HG03064 (cell line): ENCODE data around the gene C2orf80.
"Not testable (repeated sequence)": the region's sequence is repeated elsewhere in the genome, so short reads cannot be mapped to it uniquely, and the experiment has no call there.

Experiments used
- ATAC-seq: cut with Tn5 transposase; IDR thresholded peaks from one replicate; pipeline ENCODE4 v1.9.1; 2021; ENCODE audit warnings: low read depth; ENCODE audit not compliant: unreplicated experiment

Gene C2orf80

GRCh38 chr2:208182835-208183234 lies 7.0 kb downstream of the C2orf80 start:
- no peak for ATAC-seq

DNA sequence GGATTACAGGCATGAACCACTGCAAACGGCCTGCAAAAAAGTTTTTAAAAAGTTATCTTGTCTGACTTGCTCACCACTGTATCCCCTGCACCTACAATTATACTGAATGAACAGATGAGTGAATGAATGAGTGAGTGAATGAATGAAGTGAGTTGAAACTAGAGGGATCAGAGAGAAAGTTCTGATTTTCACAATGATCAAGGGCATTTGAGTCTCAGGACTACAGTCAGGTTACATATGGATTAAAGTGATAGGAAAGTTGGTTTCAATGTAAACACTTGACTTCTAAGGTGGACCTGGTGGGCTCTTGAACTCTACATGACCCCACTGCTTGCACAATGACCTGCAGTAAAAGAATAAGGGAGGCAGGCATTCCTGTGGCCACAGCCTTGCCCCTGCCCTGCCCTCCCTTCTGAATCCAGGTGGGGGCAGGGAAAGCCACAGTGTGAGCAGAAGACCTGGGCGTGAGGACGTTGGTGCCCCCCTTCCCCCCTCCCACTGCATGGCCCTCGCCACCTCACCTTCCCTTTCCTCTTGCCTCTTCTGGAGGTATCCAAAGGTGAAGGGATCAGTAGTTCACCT lies 10.7 kb downstream of the C2orf80 start:
- ATAC-seq: no peak

- ATAC-seq: no peak
Measured at GRCh38 chr2:208175840-208176153, 14.0 kb downstream of the C2orf80 start.

GRCh38 chr2:208175069-208175839 lies 14.6 kb downstream of the C2orf80 start:
- peak; percentile 97 for ATAC-seq

DNA sequence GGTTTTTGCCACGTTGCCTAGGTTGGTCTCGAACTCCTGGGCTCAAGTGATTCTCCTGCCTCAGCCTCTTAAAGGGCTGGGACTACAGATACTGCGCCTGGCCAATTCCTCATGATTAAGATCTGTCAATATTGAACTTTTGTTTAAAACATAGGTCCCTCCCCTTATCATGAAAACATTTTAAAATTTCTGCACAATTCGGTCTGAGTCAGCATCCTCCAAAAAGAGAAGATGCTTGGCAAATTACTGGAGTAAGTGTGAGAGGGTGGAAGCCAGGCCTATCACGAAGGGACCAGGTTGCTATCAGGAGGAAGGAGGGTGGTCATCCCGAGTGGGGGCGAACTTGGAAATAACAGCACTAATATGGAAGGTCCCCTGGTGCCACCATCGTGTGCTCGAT lies 15.7 kb downstream of the C2orf80 start:
- no peak for ATAC-seq

DNA sequence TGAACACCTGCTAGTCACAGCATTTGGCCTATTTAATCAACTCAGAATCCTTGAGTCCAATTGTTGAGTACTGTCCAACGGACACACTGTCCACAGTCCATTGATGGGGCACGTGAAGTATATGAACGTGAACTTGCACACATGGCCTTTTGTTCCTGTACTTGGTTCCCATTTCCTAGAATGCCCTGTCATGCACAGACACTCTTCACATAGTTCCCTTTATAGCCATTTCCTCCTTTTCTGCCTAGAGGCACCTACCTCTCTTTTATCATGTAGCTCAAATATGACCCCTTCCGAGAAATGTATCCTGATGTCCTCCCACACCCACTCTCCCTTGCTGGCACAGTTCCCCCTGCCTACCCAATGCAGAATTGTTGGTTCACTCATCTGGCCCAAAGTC lies 17.7 kb downstream of the C2orf80 start:
- ATAC-seq: no peak

DNA sequence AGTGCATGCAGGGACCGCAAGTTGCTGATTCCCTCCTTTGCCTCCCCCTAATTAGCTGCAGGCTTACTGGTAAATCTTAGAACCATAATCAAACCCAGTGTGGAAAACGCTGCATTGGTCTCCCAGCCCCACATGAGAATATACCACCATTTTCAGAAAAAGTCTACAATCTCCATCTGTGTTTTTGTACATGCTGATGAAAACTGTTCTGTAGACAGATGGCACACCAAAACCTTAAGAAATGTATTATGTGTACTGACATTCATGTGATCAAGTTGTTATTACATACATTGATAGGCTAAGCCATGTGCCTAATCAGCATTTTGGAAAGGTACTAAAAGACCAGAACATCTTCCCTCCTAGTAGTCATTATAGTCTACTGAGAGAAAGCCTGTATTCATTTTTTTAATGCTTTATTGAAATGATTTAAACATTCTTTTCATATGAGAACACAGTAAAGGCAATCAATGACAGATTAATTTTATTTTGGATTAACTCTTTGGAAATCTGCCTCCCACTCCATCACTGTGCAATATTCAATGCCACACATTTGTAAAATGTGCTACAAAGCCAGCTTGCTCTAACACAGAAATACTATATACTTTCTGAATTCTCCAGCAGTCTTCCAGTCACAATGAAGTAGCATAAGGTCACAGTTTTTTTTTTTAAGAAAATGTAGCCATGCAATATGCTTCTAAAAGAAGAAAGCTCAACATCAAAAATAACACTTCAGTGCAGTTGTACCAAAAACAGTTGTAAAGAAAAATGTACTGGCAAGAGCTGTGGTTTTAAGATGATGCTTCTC lies 24.7 kb downstream of the C2orf80 start:
- ATAC-seq: no peak

- no peak for ATAC-seq
Measured at GRCh38 chr2:208163489-208163888, 26.3 kb downstream of the C2orf80 start, which contains the start of gene CRYGA. Gene CRYGA, minus strand, starts transcription at chr2:208163589. Its CDS starts 33 bp downstream, at chr2:208163556.

DNA sequence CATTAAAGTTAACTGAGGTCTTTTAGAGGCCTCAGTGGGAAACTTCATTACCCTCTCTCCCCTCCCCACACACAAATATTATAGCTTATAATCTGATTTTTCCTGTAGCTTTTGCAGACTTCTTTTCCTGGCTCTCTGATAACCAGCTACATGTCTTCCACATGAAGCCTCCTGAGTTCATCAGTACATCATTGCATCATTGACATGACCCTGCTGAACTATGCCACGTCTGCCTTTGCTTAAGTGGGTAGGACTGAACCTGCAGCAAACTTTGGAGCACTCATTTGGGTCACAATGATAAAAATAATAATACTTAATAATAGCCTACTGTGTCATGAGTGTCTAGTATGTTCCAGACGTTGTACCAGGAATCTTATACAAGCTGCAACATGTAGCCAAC lies 33.4 kb downstream of the C2orf80 start:
- no peak for ATAC-seq

DNA sequence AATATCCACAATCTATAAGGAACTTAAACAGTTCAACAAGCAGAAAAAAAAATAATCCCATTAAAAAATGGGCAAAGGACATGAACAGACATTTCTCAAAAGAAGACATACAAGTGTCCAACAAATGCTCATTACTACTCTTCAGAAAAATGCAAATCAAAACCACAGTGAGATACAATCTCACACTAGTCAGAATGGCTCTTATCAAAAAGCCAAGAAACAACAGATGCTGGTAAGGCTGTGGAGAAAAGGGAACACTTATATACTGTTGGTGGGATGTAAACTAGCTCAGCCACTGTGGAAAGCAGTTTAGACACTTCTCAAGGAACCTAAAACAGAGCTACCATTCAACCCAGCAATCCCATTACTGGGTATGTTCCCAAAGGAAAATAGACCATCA lies 36.7 kb downstream of the C2orf80 start:
- ATAC-seq: no peak

- ATAC-seq: no peak
Measured at GRCh38 chr2:208150956-208151355, 38.9 kb downstream of the C2orf80 start.

- ATAC-seq: no peak
Measured at GRCh38 chr2:208150094-208150493, 39.7 kb downstream of the C2orf80 start.

DNA sequence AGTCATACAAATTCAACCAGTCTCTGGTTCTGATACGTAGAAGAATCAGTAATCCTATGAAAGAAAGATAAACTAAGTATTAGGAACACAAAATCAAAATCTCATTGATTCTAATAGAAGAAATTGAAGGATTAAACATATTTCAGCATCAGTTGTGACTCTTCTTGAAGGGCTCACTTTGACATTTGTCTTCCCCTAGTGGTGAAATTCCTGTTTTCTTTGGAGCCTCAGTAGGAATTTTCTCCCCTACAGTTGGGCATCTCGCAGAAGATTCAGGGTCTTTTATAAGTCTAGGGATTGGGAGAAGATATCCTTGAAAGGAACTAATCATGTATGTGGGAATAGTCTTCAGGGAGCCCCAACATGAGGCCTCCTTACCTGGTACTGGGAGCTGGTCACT lies 41.0 kb downstream of the C2orf80 start:
- no peak for ATAC-seq

- ATAC-seq: no peak
Measured at GRCh38 chr2:208147759-208148158, 42.1 kb downstream of the C2orf80 start.

DNA sequence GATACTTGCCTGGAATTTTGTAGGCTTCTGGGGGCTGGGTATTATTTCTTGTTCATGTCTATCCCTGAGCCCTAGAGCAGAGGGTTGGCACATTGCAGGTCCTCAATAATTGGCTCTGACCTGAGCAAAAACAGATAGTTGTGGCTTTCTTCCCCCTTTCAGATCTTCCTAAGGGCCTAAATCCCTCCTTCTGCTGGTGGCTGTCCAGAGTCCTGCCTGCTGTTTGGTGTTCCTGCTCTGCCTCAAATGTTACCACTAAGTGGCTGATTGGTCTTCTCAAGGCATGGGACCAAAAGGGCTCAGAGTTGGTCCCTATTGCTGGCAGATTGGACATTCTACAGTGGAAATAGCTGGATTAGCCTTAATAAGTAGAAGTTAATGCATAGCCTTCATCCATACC lies 42.8 kb downstream of the C2orf80 start:
- ATAC-seq: no peak

- ATAC-seq: no peak
Measured at GRCh38 chr2:208146006-208146405, 43.8 kb downstream of the C2orf80 start, which contains the start of gene CRYGB. Gene CRYGB, minus strand, starts transcription at chr2:208146158. Its CDS starts 38 bp downstream, at chr2:208146120.

- no peak for ATAC-seq
Measured at GRCh38 chr2:208142925-208143799, 46.7 kb downstream of the C2orf80 start.

- no peak for ATAC-seq
Measured at GRCh38 chr2:208142240-208142924, 47.4 kb downstream of the C2orf80 start.

GRCh38 chr2:208139447-208139846 lies 50.4 kb downstream of the C2orf80 start:
- ATAC-seq: no peak

DNA sequence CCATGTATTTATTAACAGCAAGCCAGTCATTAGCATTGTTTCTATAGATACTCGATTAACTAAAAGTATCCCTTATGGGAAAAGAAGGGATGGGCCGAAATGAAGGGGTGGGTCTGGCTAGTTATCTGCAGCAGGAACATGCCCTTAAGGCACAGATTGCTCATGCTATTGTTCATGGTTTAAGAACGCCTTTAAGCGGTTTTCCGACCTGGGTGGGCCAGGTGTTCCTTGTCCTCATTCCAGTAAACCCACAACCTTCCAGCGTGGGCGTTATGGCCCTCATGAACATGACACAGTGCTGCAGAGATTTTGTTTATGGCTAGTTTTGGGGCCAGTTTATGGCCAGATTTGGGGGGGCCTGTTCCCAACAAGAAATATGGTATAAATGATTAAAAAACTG lies 51.5 kb downstream of the C2orf80 start:
- not testable (repeated sequence) for ATAC-seq
